Heart right ventricle (tissue), 16 donors: ENCODE measurements around the gene PRPF39. TPM values are rescaled to one million over a fixed set of nuclear protein-coding genes. Genes with fewer than 3 reads are reported as not detected.

Source experiments
- ATAC-seq, 8 donors: fragments of 200-7000 bp; cut with Tn5 transposase; one replicate each; pipeline ENCODE4 v1.9.1; 2020; ENCODE audit warnings: mild to moderate bottlenecking in 8 of 8, moderate library complexity in 8 of 8, moderate number of reproducible peaks in 1 of 8
- DNase-seq, 2 donors: peaks; one replicate each; pipeline ENCODE4 v3.0.0-alpha.2; 2020
- H3K27ac ChIP-seq, 10 donors: fragments of 200-600 bp; sonication (generic) in 2 of 10; one replicate each; pipeline versions ENCODE4 v1.5.0 to v1.8.0; 2020 to 2022; ENCODE audit warnings: mild to moderate bottlenecking in 3 of 10
- H3K27me3 ChIP-seq, 7 donors: fragments of 200-600 bp; one replicate each; pipeline ENCODE4 v1.8.0; 2021 to 2022; ENCODE audit warnings: mild to moderate bottlenecking in 2 of 7
- H3K36me3 ChIP-seq, 9 donors: fragments of 200-600 bp; sonication (generic) in 1 of 9; one replicate each; pipeline versions ENCODE4 v1.5.0 to v1.8.0; 2020 to 2022; ENCODE audit warnings: mild to moderate bottlenecking in 2 of 9
- H3K4me1 ChIP-seq, 9 donors: fragments of 200-600 bp; sonication (generic) in 1 of 9; one replicate each; pipeline versions ENCODE4 v1.5.0 to v1.8.0; 2020 to 2022; ENCODE audit warnings: mild to moderate bottlenecking in 4 of 9
- H3K4me3 ChIP-seq, 10 donors: fragments of 200-600 bp; sonication (generic) in 2 of 10; one replicate each; pipeline versions ENCODE4 v1.5.0 to v1.8.0; 2020 to 2022; ENCODE audit warnings: mild to moderate bottlenecking in 7 of 10, moderate library complexity in 2 of 10
- H3K9me3 ChIP-seq, 11 donors: fragments of 200-600 bp in 10 of 11; sonication (generic) in 2 of 11; one replicate each; pipeline versions ENCODE4 v1.5.0 to v1.8.0; 2013 to 2022; ENCODE audit warnings: mild to moderate bottlenecking in 2 of 11, control low read depth in 1 of 11, moderate library complexity in 1 of 11
- intact Hi-C, 10 donors: fragments of 100-400 bp; cut with DNase I; formaldehyde crosslinking; loops; one replicate each; pipeline versions ENCODE4 v1.11.1 to v1.14.2; 2022
- polyA plus RNA-seq, 2 donors: library from polyadenylated mRNA; stranded (reverse); fragments of 200-250 nt; gene quantifications; one replicate each; pipeline ENCODE4 v1.2.3, GENCODE V29; 2013
- total RNA-seq, 10 donors: library from RNA; stranded (reverse); fragmentation: NEBNext Ultra II Directional in 3 of 10; extraction: Animal tissue kit (Norgen Biotek cat#: 25700) in 3 of 10; gene quantifications; one replicate each; pipeline versions ENCODE4 v1.2.1 to v1.2.4, GENCODE V29; 2021 to 2023
- TF ChIP-seq, protein P1 (sequence below), 9 donors: fragments of 200-600 bp; sonication (generic) in 2 of 9; IDR thresholded peaks; one replicate each; pipeline versions ENCODE4 v1.5.0 to v1.8.0; 2021 to 2022; ENCODE audit warnings: antibody characterized with exemption in 9 of 9, mild to moderate bottlenecking in 5 of 9, moderate library complexity in 1 of 9
- donor health status: Arrhythmogenic right ventricular cardiomyopathy.
- donor health status: ischemic (EF 13 %, LVEDD 7.1; RV severe dilation, severe dysfunction).
- donor health status: healthy with polysubstance abuse.
- donor health status: DM: no; HTN: yes; CAD: no.
- donor health status: DM: no; HTN: no; CAD: no.
- donor health status: ischemic (EF 25% LVEDD 6.9; RV normal size, moderate dysfunction).
- donor health status: ischemic (EF 25% LVEDD 5.7; RV mildly dilated, moderate dysfunction).
- donor health status: healthy.
- donor health status: DM: yes; HTN: yes; CAD: no.
- donor health status: Ischemic cardiomyopathy.
- donor health status: ischemic (EF 35%, LVEDD 5.7; RV mildly dilated, moderate dysfunction).
- donor health status: nonischemic (EF 11% LVEDD 7.7; RV severe dilation, severe dysfunction).
- donor health status: DM: yes; HTN: yes; CAD: no.
- donor health status: PGD.
- donor health status: ischemic (EF 29% LVEDD 5.4; RV normal size, mild dysfunction).
- donor health status: nonischemic (EF 23%, LVEDD 6.1; RV moderate dilation, normal function).

PRPF39 gene
- total and polyA plus RNA-seq, 12 donors: 8.2 to 39.5 (median 13.4) TPM

DNA sequence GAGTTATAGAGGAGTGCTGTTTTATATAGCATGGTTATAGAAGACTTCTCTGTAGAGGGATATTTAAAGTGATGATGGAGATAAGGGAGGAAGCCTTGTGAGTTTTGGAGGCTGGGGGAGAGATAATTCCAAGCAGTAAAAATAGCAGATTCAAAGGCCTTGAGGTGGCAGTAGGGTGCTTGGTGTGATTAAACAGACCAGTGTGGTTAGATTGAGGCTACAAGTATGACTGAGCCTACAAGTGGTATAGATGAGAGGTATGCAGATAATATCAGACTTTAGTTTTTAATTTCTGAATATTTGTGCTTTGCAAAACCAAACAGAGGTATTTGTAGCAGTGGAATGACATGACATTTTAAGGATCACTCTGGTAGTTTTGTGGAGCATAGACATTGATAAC is 72.2 kb downstream of the PRPF39 start:
- no peaks in the 10 kb centered on the region for H3K4me1 ChIP-seq
- DNase-seq (no peak), ATAC-seq (no peak)
- no peaks in the 10 kb centered on the region for H3K9me3 ChIP-seq
- no peak overlapping the region for H3K4me3 ChIP-seq
- H3K36me3 ChIP-seq: peaks cover 0 to 11% (median 0%) of the 10 kb centered on the region in 9 donors
- intact Hi-C loops: no loop called here
- no peaks in the 10 kb centered on the region for H3K27me3 ChIP-seq
- no peak overlapping the region for H3K27ac ChIP-seq
- TF ChIP-seq, protein P1, sequence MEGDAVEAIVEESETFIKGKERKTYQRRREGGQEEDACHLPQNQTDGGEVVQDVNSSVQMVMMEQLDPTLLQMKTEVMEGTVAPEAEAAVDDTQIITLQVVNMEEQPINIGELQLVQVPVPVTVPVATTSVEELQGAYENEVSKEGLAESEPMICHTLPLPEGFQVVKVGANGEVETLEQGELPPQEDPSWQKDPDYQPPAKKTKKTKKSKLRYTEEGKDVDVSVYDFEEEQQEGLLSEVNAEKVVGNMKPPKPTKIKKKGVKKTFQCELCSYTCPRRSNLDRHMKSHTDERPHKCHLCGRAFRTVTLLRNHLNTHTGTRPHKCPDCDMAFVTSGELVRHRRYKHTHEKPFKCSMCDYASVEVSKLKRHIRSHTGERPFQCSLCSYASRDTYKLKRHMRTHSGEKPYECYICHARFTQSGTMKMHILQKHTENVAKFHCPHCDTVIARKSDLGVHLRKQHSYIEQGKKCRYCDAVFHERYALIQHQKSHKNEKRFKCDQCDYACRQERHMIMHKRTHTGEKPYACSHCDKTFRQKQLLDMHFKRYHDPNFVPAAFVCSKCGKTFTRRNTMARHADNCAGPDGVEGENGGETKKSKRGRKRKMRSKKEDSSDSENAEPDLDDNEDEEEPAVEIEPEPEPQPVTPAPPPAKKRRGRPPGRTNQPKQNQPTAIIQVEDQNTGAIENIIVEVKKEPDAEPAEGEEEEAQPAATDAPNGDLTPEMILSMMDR (IDR thresholded peaks at IDR 0.05): no peak

Other genes with a start within 250 kb of the PRPF39 start
- gene KLHL28, start 122.2 kb upstream of the PRPF39 start, total RNA-seq: 10 to 100 TPM in 8 of 10 donors, 1 to 10 TPM in 2; 9.0 to 15.4 (median 13.0) TPM
- gene KLHL28, start 122.2 kb upstream of the PRPF39 start, polyA plus RNA-seq: 1 to 10 TPM; 1.7 to 2.6 TPM
- gene TOGARAM1, start 121.9 kb upstream of the PRPF39 start, total RNA-seq: 10 to 100 TPM; 14.7 to 25.2 (median 22.2) TPM
- 1 to 10 TPM; 3.7 to 6.4 TPM for gene TOGARAM1, start 121.9 kb upstream of the PRPF39 start, polyA plus RNA-seq
- gene FKBP3, start 50.4 kb downstream of the PRPF39 start, total RNA-seq: 100 to 1,000 TPM in 7 of 10 donors, 10 to 100 TPM in 3; 83.9 to 128 (median 105) TPM
- gene FKBP3, start 50.4 kb downstream of the PRPF39 start, polyA plus RNA-seq: 100 to 1,000 TPM in 1 of 2 donors, 10 to 100 TPM in 1; 84.4 to 184 TPM
- 1 to 10 TPM; 2.5 to 4.7 (median 3.7) TPM for gene FANCM, start 51.8 kb downstream of the PRPF39 start, total RNA-seq
- 1 to 10 TPM in 1 of 2 donors, under 1 TPM in 1; 0.96 to 6.2 TPM for gene FANCM, start 51.8 kb downstream of the PRPF39 start, polyA plus RNA-seq
- 10 to 100 TPM in 3 of 10 donors, 1 to 10 TPM in 7; 4.7 to 11.2 (median 8.1) TPM for gene MIS18BP1, start 169.1 kb downstream of the PRPF39 start, total RNA-seq
- 1 to 10 TPM; 2.4 to 2.9 TPM for gene MIS18BP1, start 169.1 kb downstream of the PRPF39 start, polyA plus RNA-seq